Natural killer cell (primary cell): Measurements from ENCODE around the gene TELO2. TPM values are rescaled to one million over a fixed set of nuclear protein-coding genes. Genes with fewer than 3 reads are reported as not detected.
A peak's percentile ranks its signal among the peaks of the same experiment; 100 is the strongest.

ENCODE experiments used
- ATAC-seq, 3 donors: fragments of 150-1000 bp in 2 of 3; fragments of 200-7000 bp in 1 of 3; cut with Tn5 transposase; 1 replicate in 1 of 3; 2 replicates in 2 of 3; pipeline ENCODE4 v1.10.0; 2021; ENCODE audit warnings: mild to moderate bottlenecking in 2 of 3, moderate library complexity in 2 of 3
- DNase-seq, 2 donors: peaks; one replicate each; pipeline versions ENCODE4 v3.0.0 to v3.0.0-alpha.2; 2013 to 2021; ENCODE audit warnings: mixed read lengths in 1 of 2
- H3K27ac ChIP-seq: one replicate; pipeline ENCODE4 v1.5.1; 2013; ENCODE audit warnings: mild to moderate bottlenecking, low read length
- H3K27me3 ChIP-seq: one replicate; pipeline ENCODE4 v1.6.1; 2013; ENCODE audit warnings: low read length; ENCODE audit not compliant: control insufficient read depth, insufficient read depth
- H3K36me3 ChIP-seq: one replicate; pipeline ENCODE4 v1.6.1; 2013; ENCODE audit warnings: low read length; ENCODE audit not compliant: control insufficient read depth, insufficient read depth
- H3K4me1 ChIP-seq: one replicate; pipeline ENCODE4 v1.6.1; 2013; ENCODE audit warnings: low read length; ENCODE audit not compliant: control insufficient read depth, insufficient read depth
- H3K4me3 ChIP-seq: one replicate; pipeline ENCODE4 v1.5.1; 2013; ENCODE audit warnings: low read length
- H3K9me3 ChIP-seq: one replicate; pipeline ENCODE4 v1.6.1; 2013; ENCODE audit warnings: low read length; ENCODE audit not compliant: control insufficient read depth, insufficient read depth
- H3K27ac Mint-ChIP-seq, 2 donors: one replicate each; pipeline ENCODE4 v1.8.0; 2022; ENCODE audit warnings: mild to moderate bottlenecking in 2 of 2, mixed read lengths in 2 of 2, moderate library complexity in 1 of 2
- H3K27me3 Mint-ChIP-seq, 2 donors: one replicate each; pipeline ENCODE4 v1.8.0; 2022; ENCODE audit warnings: low read depth in 2 of 2, mixed read lengths in 2 of 2
- H3K36me3 Mint-ChIP-seq: one replicate; pipeline ENCODE4 v1.8.0; 2022; ENCODE audit warnings: mixed read lengths
- H3K4me1 Mint-ChIP-seq, 2 donors: one replicate each; pipeline ENCODE4 v1.8.0; 2022; ENCODE audit warnings: mixed read lengths in 2 of 2
- H3K4me3 Mint-ChIP-seq: one replicate; pipeline ENCODE4 v1.8.0; 2022; ENCODE audit warnings: mild to moderate bottlenecking, moderate library complexity, mixed read lengths
- H3K9me3 Mint-ChIP-seq, 2 donors: one replicate each; pipeline ENCODE4 v1.8.0; 2022; ENCODE audit warnings: mixed read lengths in 2 of 2
- WGBS: methylation state at CpG from one replicate; pipeline ENCODE4 v1.1.7; 2013; ENCODE audit warnings: missing lambda C conversion rate; ENCODE audit not compliant: insufficient coverage; 5-methylcytosine and 5-hydroxymethylcytosine counted together
- intact Hi-C: fragments of 100-400 bp; cut with micrococcal nuclease; formaldehyde crosslinking; loops from one replicate; pipeline ENCODE4 v1.14.2; 2022
- total RNA-seq, 4 donors: library from RNA; stranded (reverse); fragments of 120-200 nt in 1 of 4; gene quantifications; one replicate each; pipeline versions ENCODE4 v1.2.3 to v1.2.4, GENCODE V29; 2013 to 2022
- TF ChIP-seq, protein P1 (sequence below): fragments of 200-600 bp; IDR thresholded peaks from one replicate; pipeline ENCODE4 v1.8.0; 2022; ENCODE audit warnings: antibody characterized with exemption

Gene TELO2
- total RNA-seq, 3 donors from 2014 or later (not counting 1 experiment from before 2014, with no cell fraction given) = 45.5 to 50.0 (median 46.5) TPM

DNA sequence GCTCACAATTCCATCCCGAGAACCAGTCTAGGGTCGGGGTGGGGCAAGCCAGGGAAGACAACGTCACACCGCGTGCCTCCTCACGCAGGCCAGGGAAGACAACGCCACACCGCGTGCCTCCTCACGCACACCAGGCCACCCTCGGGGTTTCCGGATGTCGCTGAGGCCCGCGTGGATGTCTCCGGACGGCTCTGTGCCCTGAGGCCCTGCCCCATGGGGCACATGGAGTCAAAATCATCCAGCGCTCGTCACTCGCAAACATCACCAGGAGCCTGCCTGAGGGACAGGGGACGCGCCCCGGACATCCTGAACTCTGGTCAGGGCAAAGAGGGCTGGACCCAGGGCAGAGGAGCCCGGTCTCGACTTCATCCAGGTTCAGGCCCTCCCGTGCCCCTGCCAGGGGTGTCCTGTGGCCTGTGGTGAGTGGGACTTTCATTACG, 44.0 kb downstream of the TELO2 start:
- Histone ChIP-seq H3K9me3 (no peaks in the 10 kb centered on the region), H3K27me3 (no peaks in the 10 kb centered on the region), H3K36me3 (peaks cover 6% of the 10 kb centered on the region), H3K4me1 (peaks cover 70% of the 10 kb centered on the region), H3K4me3 (no peak overlapping the region), H3K27ac (no peak overlapping the region)
- 88% methylated on average over 27 of the region's 27 CpGs for WGBS
- Mint-ChIP-seq H3K4me3 (no peak overlapping the region), H3K9me3 (no peaks in the 10 kb centered on the region), H3K27me3 (no peaks in the 10 kb centered on the region), H3K36me3 (no peaks in the 10 kb centered on the region), H3K4me1 (peaks cover 38% of the 10 kb centered on the region in 2 donors), H3K27ac (peak overlapping the region in 1 of 2 donors; percentile 78)
- no peak for ATAC-seq
- intact Hi-C loops = no loop called here
- TF ChIP-seq, protein P1, sequence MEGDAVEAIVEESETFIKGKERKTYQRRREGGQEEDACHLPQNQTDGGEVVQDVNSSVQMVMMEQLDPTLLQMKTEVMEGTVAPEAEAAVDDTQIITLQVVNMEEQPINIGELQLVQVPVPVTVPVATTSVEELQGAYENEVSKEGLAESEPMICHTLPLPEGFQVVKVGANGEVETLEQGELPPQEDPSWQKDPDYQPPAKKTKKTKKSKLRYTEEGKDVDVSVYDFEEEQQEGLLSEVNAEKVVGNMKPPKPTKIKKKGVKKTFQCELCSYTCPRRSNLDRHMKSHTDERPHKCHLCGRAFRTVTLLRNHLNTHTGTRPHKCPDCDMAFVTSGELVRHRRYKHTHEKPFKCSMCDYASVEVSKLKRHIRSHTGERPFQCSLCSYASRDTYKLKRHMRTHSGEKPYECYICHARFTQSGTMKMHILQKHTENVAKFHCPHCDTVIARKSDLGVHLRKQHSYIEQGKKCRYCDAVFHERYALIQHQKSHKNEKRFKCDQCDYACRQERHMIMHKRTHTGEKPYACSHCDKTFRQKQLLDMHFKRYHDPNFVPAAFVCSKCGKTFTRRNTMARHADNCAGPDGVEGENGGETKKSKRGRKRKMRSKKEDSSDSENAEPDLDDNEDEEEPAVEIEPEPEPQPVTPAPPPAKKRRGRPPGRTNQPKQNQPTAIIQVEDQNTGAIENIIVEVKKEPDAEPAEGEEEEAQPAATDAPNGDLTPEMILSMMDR = no peak
- no peak for DNase-seq

DNA sequence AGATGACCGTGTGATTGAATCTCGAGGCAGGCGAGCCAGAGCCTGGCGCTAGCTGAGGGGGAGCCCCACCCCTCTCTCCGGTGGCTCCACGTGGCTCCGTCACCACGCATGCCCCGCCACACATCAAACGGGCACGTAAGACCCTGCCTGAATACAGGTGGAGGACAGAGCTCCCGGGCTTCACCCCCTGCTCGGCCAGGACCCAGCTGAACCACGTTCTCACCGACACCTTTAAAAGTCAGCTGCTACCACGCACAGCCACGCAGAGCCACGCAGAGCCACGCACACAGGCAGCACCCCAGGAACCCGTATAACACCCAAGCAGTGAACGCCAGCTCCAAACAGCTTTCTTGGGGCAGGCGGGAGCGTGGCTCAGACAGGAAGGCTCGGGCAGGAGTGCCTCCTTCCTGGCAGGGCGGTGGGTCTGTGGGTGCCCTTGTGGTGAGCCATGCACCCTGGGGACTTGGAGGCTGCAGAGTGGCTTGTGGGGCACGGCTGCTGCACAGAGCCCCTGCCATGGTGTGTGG, 44.7 kb downstream of the TELO2 start:
- Histone ChIP-seq H3K36me3 (peaks cover 6% of the 10 kb centered on the region), H3K9me3 (no peaks in the 10 kb centered on the region), H3K27ac (peak overlapping the region; percentile 4), H3K4me1 (peaks cover 70% of the 10 kb centered on the region), H3K27me3 (no peaks in the 10 kb centered on the region), H3K4me3 (no peak overlapping the region)
- 24% methylated on average over 26 of the region's 26 CpGs for WGBS
- intact Hi-C loops = no loop called here
- Mint-ChIP-seq H3K27me3 (no peaks in the 10 kb centered on the region), H3K4me1 (peaks cover 38% of the 10 kb centered on the region in 2 donors), H3K27ac (peak overlapping the region; percentile 21 to 73), H3K36me3 (no peaks in the 10 kb centered on the region), H3K4me3 (peak overlapping the region; percentile 52), H3K9me3 (no peaks in the 10 kb centered on the region)
- peak in 1 of 3 donors; percentile 17 for ATAC-seq
- peak in 1 of 2 donors; percentile 57 for DNase-seq
- TF ChIP-seq, protein P1 = no peak

DNA sequence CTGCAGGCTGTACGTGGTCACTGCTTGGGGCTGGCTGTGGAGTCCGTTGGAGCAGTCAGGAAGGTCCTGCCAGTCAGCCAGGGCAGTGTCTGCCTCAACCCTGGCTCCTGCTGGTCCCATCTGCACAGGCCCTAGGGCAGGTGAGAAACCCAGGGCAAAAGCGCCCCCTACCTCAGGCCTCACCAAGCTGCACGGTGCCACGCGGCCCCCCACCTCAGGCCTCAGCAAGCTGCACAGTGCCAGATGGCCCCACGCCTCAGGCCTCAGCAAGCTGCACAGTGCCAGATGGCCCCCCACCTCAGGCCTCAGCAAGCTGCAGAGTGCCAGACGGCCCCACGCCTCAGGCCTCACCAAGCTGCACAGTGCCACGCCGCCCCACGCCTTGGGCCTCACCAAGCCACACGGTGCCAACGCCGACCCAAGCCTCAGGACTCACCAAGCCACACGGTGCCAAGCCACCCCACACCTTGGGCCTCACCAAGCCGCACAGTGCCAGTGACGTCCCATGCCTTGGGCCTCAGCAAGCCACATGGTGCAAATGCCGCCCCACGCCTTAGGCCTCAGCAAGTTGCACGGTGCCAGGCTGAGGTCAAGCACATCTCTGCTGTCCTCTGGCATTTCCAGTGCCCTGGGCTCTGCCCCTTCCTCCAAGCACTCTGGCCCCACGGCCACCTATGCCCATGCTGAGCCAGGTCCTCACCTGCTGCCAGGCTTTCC, 45.8 kb downstream of the TELO2 start:
- peaks cover 44% of the 10 kb centered on the region in 2 donors for H3K4me1 Mint-ChIP-seq
- H3K27ac Mint-ChIP-seq = no peak overlapping the region
- no peaks in the 10 kb centered on the region for H3K27me3 ChIP-seq
- 86% methylated on average over 22 of the region's 22 CpGs for WGBS
- TF ChIP-seq, protein P1 = no peak
- H3K9me3 Mint-ChIP-seq = no peaks in the 10 kb centered on the region
- ATAC-seq (peak in 1 of 3 donors; percentile 27), DNase-seq (peak in 1 of 2 donors; percentile 63)
- H3K4me3 ChIP-seq = no peak overlapping the region
- intact Hi-C loops = no loop called here
- no peaks in the 10 kb centered on the region for H3K9me3 ChIP-seq
- no peak overlapping the region for H3K27ac ChIP-seq
- peaks cover 70% of the 10 kb centered on the region for H3K4me1 ChIP-seq
- H3K36me3 Mint-ChIP-seq = no peaks in the 10 kb centered on the region
- H3K4me3 Mint-ChIP-seq = peak overlapping the region; percentile 28
- peaks cover 6% of the 10 kb centered on the region for H3K36me3 ChIP-seq
- no peaks in the 10 kb centered on the region for H3K27me3 Mint-ChIP-seq
